Skeletal muscle satellite cell (primary cell): ENCODE data around the gene KIT. TPM values are rescaled to one million over a fixed set of nuclear protein-coding genes. Genes with fewer than 3 reads are reported as not detected.
"Not testable (repeated sequence)": the region's sequence is repeated elsewhere in the genome, so short reads cannot be mapped to it uniquely, and the experiment has no call there.

Experiments
- H3K27me3 ChIP-seq: 2 replicates; pipeline ENCODE4 v1.7.0; 2013; ENCODE audit warnings: low read length; ENCODE audit not compliant: control insufficient read depth, insufficient read depth
- H3K36me3 ChIP-seq: 2 replicates; pipeline ENCODE4 v1.7.0; 2013; ENCODE audit warnings: mild to moderate bottlenecking, control low read depth, low read length; ENCODE audit not compliant: insufficient read depth
- H3K4me1 ChIP-seq: 2 replicates; pipeline ENCODE4 v1.7.0; 2013; ENCODE audit warnings: low read length; ENCODE audit not compliant: control insufficient read depth, insufficient read depth
- H3K4me2 ChIP-seq: 2 replicates; pipeline ENCODE4 v1.7.0; 2013; ENCODE audit warnings: mild to moderate bottlenecking, low read length
- H3K4me3 ChIP-seq: 2 replicates; pipeline ENCODE4 v1.7.0; 2013; ENCODE audit warnings: low read length
- H3K9ac ChIP-seq: 2 replicates; pipeline ENCODE4 v1.7.0; 2013; ENCODE audit warnings: mild to moderate bottlenecking, low read depth, low read length, moderate library complexity
- H3K9me3 ChIP-seq: replicated peaks from 2 replicates; pipeline ENCODE4 v1.7.0; 2013; ENCODE audit warnings: mild to moderate bottlenecking, control low read depth, low read length
- total RNA-seq: library from RNA; depleted of rRNA; stranded (reverse); fragments of >200 nt; gene quantifications from 2 replicates; pipeline ENCODE4 v1.2.3, GENCODE V29; 2012; rRNA removed

Gene KIT
- 0.25 and 0.87 TPM in 2 replicates for total RNA-seq

GRCh38 chr4:54657551-54658251, at the start of gene KIT:
TSS of gene KIT (plus strand) at chr4:54657957. CDS start at chr4:54658015, 58 bp downstream.
- Histone ChIP-seq H3K9ac (peak within 1 kb of the TSS; percentile 41), H3K27me3 (peaks cover 69% of the 10 kb centered on the region)

GRCh38 chr4:54609310-54609709, 48.4 kb upstream of the KIT start:
- H3K36me3 ChIP-seq = no peaks in the 10 kb centered on the region

More at GRCh38 chr4:54657551-54658251, at the start of gene KIT:
- Histone ChIP-seq H3K4me1 (peaks cover 32% of the 10 kb centered on the region), H3K36me3 (no peaks in the 10 kb centered on the region), H3K4me3 (peak within 1 kb of the TSS; percentile 69), H3K4me2 (peak within 1 kb of the TSS; percentile 87), H3K9me3 (no peaks in the 10 kb centered on the region)

GRCh38 chr4:54614149-54614548, 43.6 kb upstream of the KIT start:
- no peaks in the 10 kb centered on the region for H3K9me3 ChIP-seq
- peaks cover 3% of the 10 kb centered on the region for H3K27me3 ChIP-seq
- H3K4me1 ChIP-seq = no peaks in the 10 kb centered on the region

More at GRCh38 chr4:54609310-54609709, 48.4 kb upstream of the KIT start:
- no peaks in the 10 kb centered on the region for H3K4me1 ChIP-seq
- no peak overlapping the region for H3K9ac ChIP-seq
- peaks cover 4% of the 10 kb centered on the region for H3K27me3 ChIP-seq
- H3K4me3 ChIP-seq = no peak overlapping the region
- no peak overlapping the region for H3K4me2 ChIP-seq
- no peaks in the 10 kb centered on the region for H3K9me3 ChIP-seq

GRCh38 chr4:54620773-54621172, 37.0 kb upstream of the KIT start:
- Histone ChIP-seq H3K4me1 (no peaks in the 10 kb centered on the region), H3K4me2 (no peak overlapping the region), H3K36me3 (no peaks in the 10 kb centered on the region), H3K4me3 (no peak overlapping the region), H3K9me3 (no peaks in the 10 kb centered on the region), H3K27me3 (no peaks in the 10 kb centered on the region), H3K9ac (no peak overlapping the region)

More at GRCh38 chr4:54614149-54614548, 43.6 kb upstream of the KIT start:
- Histone ChIP-seq H3K4me2 (no peak overlapping the region), H3K9ac (no peak overlapping the region), H3K4me3 (no peak overlapping the region), H3K36me3 (no peaks in the 10 kb centered on the region)

GRCh38 chr4:54625391-54625790, 32.4 kb upstream of the KIT start:
- no peak overlapping the region for H3K4me3 ChIP-seq
- no peaks in the 10 kb centered on the region for H3K27me3 ChIP-seq

GRCh38 chr4:54626113-54626512, 31.6 kb upstream of the KIT start:
- H3K36me3 ChIP-seq = no peaks in the 10 kb centered on the region
- no peaks in the 10 kb centered on the region for H3K9me3 ChIP-seq
- H3K27me3 ChIP-seq = no peaks in the 10 kb centered on the region
- H3K4me3 ChIP-seq = no peak overlapping the region
- H3K9ac ChIP-seq = no peak overlapping the region
- no peak overlapping the region for H3K4me2 ChIP-seq
- no peaks in the 10 kb centered on the region for H3K4me1 ChIP-seq

More at GRCh38 chr4:54625391-54625790, 32.4 kb upstream of the KIT start:
- Histone ChIP-seq H3K4me2 (no peak overlapping the region), H3K4me1 (no peaks in the 10 kb centered on the region), H3K9ac (no peak overlapping the region), H3K9me3 (no peaks in the 10 kb centered on the region), H3K36me3 (no peaks in the 10 kb centered on the region)

GRCh38 chr4:54632537-54632936, 25.2 kb upstream of the KIT start:
- Histone ChIP-seq H3K9ac (no peak overlapping the region), H3K4me2 (no peak overlapping the region), H3K9me3 (no peaks in the 10 kb centered on the region), H3K27me3 (peaks cover 2% of the 10 kb centered on the region), H3K4me1 (no peaks in the 10 kb centered on the region), H3K36me3 (no peaks in the 10 kb centered on the region), H3K4me3 (no peak overlapping the region)

- not testable (repeated sequence) for H3K27me3 ChIP-seq, H3K4me3 ChIP-seq, H3K9me3 ChIP-seq, H3K36me3 ChIP-seq, H3K4me1 ChIP-seq, H3K4me2 ChIP-seq, H3K9ac ChIP-seq
Observed at GRCh38 chr4:54633102-54633740, 24.5 kb upstream of the KIT start.

- Histone ChIP-seq H3K27me3 (peaks cover 2% of the 10 kb centered on the region), H3K4me3 (no peak overlapping the region), H3K4me1 (no peaks in the 10 kb centered on the region), H3K9me3 (no peaks in the 10 kb centered on the region), H3K36me3 (no peaks in the 10 kb centered on the region), H3K4me2 (no peak overlapping the region), H3K9ac (no peak overlapping the region)
Observed at GRCh38 chr4:54635318-54635717, 22.4 kb upstream of the KIT start.

GRCh38 chr4:54637325-54637724, 20.4 kb upstream of the KIT start:
- no peak overlapping the region for H3K9ac ChIP-seq
- no peak overlapping the region for H3K4me3 ChIP-seq
- H3K9me3 ChIP-seq = no peaks in the 10 kb centered on the region
- H3K4me1 ChIP-seq = no peaks in the 10 kb centered on the region
- peaks cover 2% of the 10 kb centered on the region for H3K27me3 ChIP-seq
- H3K36me3 ChIP-seq = no peaks in the 10 kb centered on the region
- H3K4me2 ChIP-seq = no peak overlapping the region

- H3K4me3 ChIP-seq, H3K9ac ChIP-seq, H3K27me3 ChIP-seq, H3K36me3 ChIP-seq, H3K4me2 ChIP-seq, H3K4me1 ChIP-seq, H3K9me3 ChIP-seq: not testable (repeated sequence)
Observed at GRCh38 chr4:54641101-54641500, 16.7 kb upstream of the KIT start.

GRCh38 chr4:54643172-54643571, 14.6 kb upstream of the KIT start:
- Histone ChIP-seq H3K9ac (no peak overlapping the region), H3K9me3 (no peaks in the 10 kb centered on the region), H3K4me1 (no peaks in the 10 kb centered on the region), H3K4me3 (no peak overlapping the region), H3K27me3 (peaks cover 4% of the 10 kb centered on the region), H3K36me3 (no peaks in the 10 kb centered on the region), H3K4me2 (no peak overlapping the region)
